HCT116 (cell line): ENCODE data around the gene UBTF. TPM values are rescaled to one million over a fixed set of nuclear protein-coding genes. Genes with fewer than 3 reads are reported as not detected.

Experiments
- ATAC-seq: fragments of 200-7000 bp; cut with Tn5 transposase; 2 replicates; pipeline ENCODE4 v1.9.1; 2020; ENCODE audit warnings: mild to moderate bottlenecking, moderate library complexity
- BruUV-seq: library from RNA; stranded (reverse); fragments of 400-500 nt; replicated peaks from 2 replicates; lab custom pipeline; 2021; lab: Mats Ljungman, UMichigan
- CTCF ChIA-PET: fragments of 300-600 bp; sonication (Branson Sonifier 250); formaldehyde crosslinking; loops from one replicate; lab custom pipeline; 2021; ENCODE audit warnings: antibody characterized with exemption; lab: Charles Lee
- POLR2A ChIA-PET: fragments of 300-600, 350-600 bp; sonication (Branson Sonifier 250); formaldehyde crosslinking; loops from one replicate; lab custom pipeline; 2021; ENCODE audit warnings: antibody characterized with exemption; lab: Charles Lee
- RAD21 ChIA-PET, 2 experiments: fragments of 300-600 bp; sonication (Branson Sonifier 250); formaldehyde crosslinking; loops; one replicate each; lab custom pipeline; 2023; ENCODE audit warnings: low total read pairs in 2 of 2; ENCODE audit not compliant: uncharacterized antibody in 2 of 2, unreplicated experiment in 2 of 2, low non-redundant PET in 1 of 2; lab: Charles Lee
- DNase-seq: peaks from one replicate; pipeline ENCODE4 v3.0.0-alpha.2; 2010; ENCODE audit warnings: low read depth, low spot score
- H2AFZ ChIP-seq: fragments of 200-600 bp; shearing (Covaris generic), sonication (generic); 2 replicates; pipeline ENCODE4 v1.6.1; 2017; ENCODE audit warnings: low read depth, mixed run types, mixed read lengths, antibody characterized with exemption, low read length; ENCODE audit not compliant: poor library complexity, severe bottlenecking
- H3K27ac ChIP-seq: 2 replicates; pipeline ENCODE4 v1.5.1; 2012; ENCODE audit warnings: low read depth, low read length
- H3K27me3 ChIP-seq: fragments of 200-600 bp; sonication (generic); 2 replicates; pipeline ENCODE4 v1.6.1; 2016; ENCODE audit warnings: mixed run types, low read length, mixed read lengths; ENCODE audit not compliant: insufficient read depth
- H3K36me3 ChIP-seq, 2 experiments: fragments of 200-500 bp in 1 of 2; fragments of 200-600 bp in 1 of 2; sonication (Bioruptor generic) in 1 of 2; sonication (generic) in 1 of 2; 2 replicates each; pipeline versions ENCODE4 v1.5.1 to v1.6.1; 2014 to 2016; ENCODE audit warnings: low read length in 2 of 2, inconsistent platforms in 1 of 2, mixed read lengths in 1 of 2, mixed run types in 1 of 2; ENCODE audit not compliant: insufficient read depth in 2 of 2, control insufficient read depth in 1 of 2
- H3K4me1 ChIP-seq, 2 experiments: fragments of 200-600 bp in 1 of 2; sonication (generic) in 1 of 2; 2 replicates each; pipeline versions ENCODE4 v1.5.1 to v1.6.1; 2012 to 2017; ENCODE audit warnings: low read length in 2 of 2, inconsistent platforms in 1 of 2, mild to moderate bottlenecking in 1 of 2, mixed read lengths in 1 of 2, mixed run types in 1 of 2, moderate library complexity in 1 of 2; ENCODE audit not compliant: insufficient read depth in 2 of 2, control insufficient read depth in 1 of 2
- H3K4me2 ChIP-seq: fragments of 200-600 bp; sonication (generic); 2 replicates; pipeline ENCODE4 v1.6.1; 2017; ENCODE audit warnings: mixed run types, low read length, mixed read lengths
- H3K4me3 ChIP-seq, 2 experiments: fragments of 200-600 bp in 1 of 2; sonication (generic) in 1 of 2; replicated peaks in 1 of 2; 2 replicates each; pipeline ENCODE4 v1.5.1; 2011 to 2016; ENCODE audit warnings: low read length in 2 of 2, control low read depth in 1 of 2, low read depth in 1 of 2, mild to moderate bottlenecking in 1 of 2, mixed read lengths in 1 of 2, mixed run types in 1 of 2
- H3K79me2 ChIP-seq: fragments of 200-600 bp; sonication (generic); 2 replicates; pipeline ENCODE4 v1.6.1; 2017; ENCODE audit warnings: mild to moderate bottlenecking, mixed run types, low read length, moderate library complexity, mixed read lengths; ENCODE audit not compliant: insufficient read depth
- H3K9ac ChIP-seq: fragments of 200-600 bp; sonication (generic); 2 replicates; pipeline ENCODE4 v1.6.1; 2016; ENCODE audit warnings: low read length, mixed read lengths
- H3K9me2 ChIP-seq: fragments of 200-600 bp; sonication (generic), shearing (Covaris generic); 2 replicates; pipeline ENCODE4 v1.6.1; 2017; ENCODE audit warnings: mixed run types, mild to moderate bottlenecking, moderate library complexity; ENCODE audit not compliant: insufficient read depth
- H3K9me3 ChIP-seq, 2 experiments: fragments of 200-500 bp in 1 of 2; fragments of 200-600 bp in 1 of 2; sonication (Bioruptor generic) in 1 of 2; sonication (generic) in 1 of 2; 2 replicates each; pipeline ENCODE4 v1.6.1; 2014 to 2017; ENCODE audit warnings: low read length in 2 of 2, mixed read lengths in 2 of 2, inconsistent platforms in 1 of 2, low read depth in 1 of 2, mild to moderate bottlenecking in 1 of 2, mixed run types in 1 of 2, moderate library complexity in 1 of 2; ENCODE audit not compliant: control insufficient read depth in 1 of 2, insufficient read depth in 1 of 2
- H4K20me1 ChIP-seq: fragments of 200-600 bp; sonication (generic), shearing (Covaris generic); 2 replicates; pipeline ENCODE4 v1.6.1; 2017; ENCODE audit warnings: mixed run types, mild to moderate bottlenecking, moderate library complexity; ENCODE audit not compliant: insufficient read depth
- CBX3 ChIP-seq: IDR thresholded peaks from 2 replicates; pipeline ENCODE4 v1.6.1; 2012; ENCODE audit warnings: low read depth
- CEBPB ChIP-seq: IDR thresholded peaks from 2 replicates; pipeline ENCODE4 v1.6.1; 2012; ENCODE audit warnings: low read depth
- ELF1 ChIP-seq: IDR thresholded peaks from 2 replicates; pipeline ENCODE4 v1.6.1; 2012; ENCODE audit warnings: low read depth, borderline replicate concordance
- EZH2 ChIP-seq: fragments of 200-600 bp; sonication (generic); IDR thresholded peaks from 2 replicates; pipeline ENCODE4 v1.6.1; 2017; ENCODE audit warnings: antibody characterized with exemption, mixed run types
- EZH2phosphoT487 ChIP-seq: fragments of 200-600 bp; IDR thresholded peaks from 2 replicates; pipeline ENCODE4 v1.6.1; 2018; ENCODE audit warnings: antibody characterized with exemption, borderline replicate concordance
- FOSL1 ChIP-seq: IDR thresholded peaks from 2 replicates; pipeline ENCODE4 v1.6.1; 2012; ENCODE audit warnings: low read depth
- JUND ChIP-seq: IDR thresholded peaks from 2 replicates; pipeline ENCODE4 v1.6.1; 2012
- MAX ChIP-seq: IDR thresholded peaks from 2 replicates; pipeline ENCODE4 v1.6.1; 2012
- POLR2AphosphoS5 ChIP-seq: IDR thresholded peaks from 2 replicates; pipeline ENCODE4 v1.6.1; 2011; ENCODE audit warnings: mild to moderate bottlenecking, low read depth, low read length, moderate library complexity
- RAD21 ChIP-seq: IDR thresholded peaks from 2 replicates; pipeline ENCODE4 v1.6.1; 2012; ENCODE audit warnings: low read depth, mild to moderate bottlenecking
- REST ChIP-seq: IDR thresholded peaks from 2 replicates; pipeline ENCODE4 v1.6.1; 2012; ENCODE audit warnings: low read depth
- SIN3A ChIP-seq: IDR thresholded peaks from 2 replicates; pipeline ENCODE4 v1.6.1; 2012; ENCODE audit warnings: low read depth
- SRF ChIP-seq: IDR thresholded peaks from 2 replicates; pipeline ENCODE4 v1.6.1; 2012; ENCODE audit warnings: low read depth
- YY1 ChIP-seq: IDR thresholded peaks from 2 replicates; pipeline ENCODE4 v1.6.1; 2011; ENCODE audit warnings: low read length, low read depth, moderate library complexity, mild to moderate bottlenecking; ENCODE audit not compliant: insufficient replicate concordance; ENCODE audit errors: extremely low read depth
- ZBTB33 ChIP-seq: IDR thresholded peaks from 2 replicates; pipeline ENCODE4 v1.6.1; 2011; ENCODE audit warnings: mild to moderate bottlenecking, low read length, moderate library complexity; ENCODE audit not compliant: insufficient replicate concordance; ENCODE audit errors: extremely low read depth
- ZNF274 ChIP-seq: fragments of 200-500 bp; sonication (Bioruptor generic); IDR thresholded peaks from 2 replicates; pipeline ENCODE4 v1.6.1; 2014; ENCODE audit warnings: mild to moderate bottlenecking, low read depth, low read length, inconsistent platforms
- intact Hi-C: fragments of 100-400 bp; cut with micrococcal nuclease; formaldehyde crosslinking; loops from 2 replicates; pipeline ENCODE4 v1.10.0; 2022
- total RNA-seq: library from RNA; stranded (reverse); gene quantifications from one replicate; pipeline ENCODE4 v1.2.1, GENCODE V29; 2021; ENCODE audit not compliant: unreplicated experiment

The UBTF gene
- total RNA-seq, 1 experiment from 2014 or later: 84.3 TPM

GRCh38 chr17:44235583-44235936 lies 16.1 kb upstream of the UBTF start (continued):
- TF ChIP-seq EZH2phosphoT487: no peak

- Histone ChIP-seq H3K36me3 (no peaks in the 10 kb centered on the region), H4K20me1 (no peaks in the 10 kb centered on the region), H3K79me2 (no peaks in the 10 kb centered on the region), H2AFZ (no peak overlapping the region), H3K4me3 (no peak overlapping the region), H3K9me3 (no peaks in the 10 kb centered on the region), H3K4me1 (peaks cover 19 to 30% of the 10 kb centered on the region in 2 experiments), H3K9ac (no peak overlapping the region), H3K4me2 (no peak overlapping the region), H3K27me3 (no peaks in the 10 kb centered on the region), H3K9me2 (no peaks in the 10 kb centered on the region), H3K27ac (no peak overlapping the region)
- ChIA-PET CTCF (no interaction called here), RAD21 (no interaction called here), POLR2A (interaction anchor here (0.7 kb wide), 1 partner anchor 91 kb away, joined by 3 read pairs; no protein-coding TSS in a partner anchor)
- DNase-seq (no peak), ATAC-seq (no peak)
- no peak for TF ChIP-seq JUND
- no peak for TF ChIP-seq SIN3A
- no peak for TF ChIP-seq RAD21
- TF ChIP-seq ELF1: no peak
- no peak for TF ChIP-seq CEBPB
- TF ChIP-seq MAX: no peak
- no peak for TF ChIP-seq YY1
- no peak for TF ChIP-seq EZH2
- TF ChIP-seq SRF: no peak
- TF ChIP-seq POLR2AphosphoS5: no peak
- TF ChIP-seq FOSL1: no peak
- intact Hi-C loops: no loop called here
- no TSS peak for BruUV-seq
Measured at GRCh38 chr17:44233582-44233981, 14.1 kb upstream of the UBTF start.

- Histone ChIP-seq H3K36me3 (no peaks in the 10 kb centered on the region), H3K79me2 (no peaks in the 10 kb centered on the region), H3K4me3 (no peak overlapping the region), H3K4me2 (no peak overlapping the region), H3K27ac (no peak overlapping the region), H3K9ac (no peak overlapping the region), H4K20me1 (no peaks in the 10 kb centered on the region), H3K27me3 (no peaks in the 10 kb centered on the region), H2AFZ (no peak overlapping the region), H3K9me2 (no peaks in the 10 kb centered on the region), H3K9me3 (no peaks in the 10 kb centered on the region), H3K4me1 (peaks cover 19 to 30% of the 10 kb centered on the region in 2 experiments)
- ChIA-PET POLR2A (no interaction called here), RAD21 (no interaction called here), CTCF (no interaction called here)
- no peak for ATAC-seq
- no peak for DNase-seq
- intact Hi-C loops: no loop called here
- BruUV-seq: no TSS peak
- TF ChIP-seq ELF1 (no peak), ZBTB33 (no peak), CBX3 (no peak), CEBPB (no peak), REST (no peak), ZNF274 (no peak)
Measured at GRCh38 chr17:44232061-44232460, 12.6 kb upstream of the UBTF start.
